Effector memory CD4-positive, alpha-beta T cell (primary cell): ENCODE measurements around the gene CASP10.

Experiments used
- DNase-seq, 3 donors: peaks; one replicate each; pipeline ENCODE4 v3.0.0-alpha.2; 2020
- H3K27ac ChIP-seq: 2 replicates; pipeline ENCODE4 v1.7.0; 2013; ENCODE audit warnings: mild to moderate bottlenecking, low read length, moderate library complexity; ENCODE audit not compliant: insufficient read depth, poor library complexity, severe bottlenecking
- H3K27me3 ChIP-seq: replicated peaks from 2 replicates; pipeline ENCODE4 v1.7.0; 2013; ENCODE audit warnings: mild to moderate bottlenecking, low read length; ENCODE audit not compliant: insufficient read depth, control insufficient read depth, poor library complexity, severe bottlenecking
- H3K36me3 ChIP-seq: 2 replicates; pipeline ENCODE4 v1.7.0; 2013; ENCODE audit warnings: mild to moderate bottlenecking, low read length, moderate library complexity; ENCODE audit not compliant: control insufficient read depth, insufficient read depth
- H3K4me1 ChIP-seq: 2 replicates; pipeline ENCODE4 v1.7.0; 2013; ENCODE audit warnings: low read length, mild to moderate bottlenecking; ENCODE audit not compliant: control insufficient read depth, insufficient read depth, poor library complexity, severe bottlenecking
- H3K4me3 ChIP-seq: 2 replicates; pipeline ENCODE4 v1.7.0; 2013; ENCODE audit warnings: low read length, low read depth, mild to moderate bottlenecking; ENCODE audit not compliant: insufficient read depth, poor library complexity, severe bottlenecking
- H3K9me3 ChIP-seq: 2 replicates; pipeline ENCODE4 v1.7.0; 2013; ENCODE audit warnings: mild to moderate bottlenecking, low read length, moderate library complexity; ENCODE audit not compliant: control insufficient read depth

Gene CASP10

DNA sequence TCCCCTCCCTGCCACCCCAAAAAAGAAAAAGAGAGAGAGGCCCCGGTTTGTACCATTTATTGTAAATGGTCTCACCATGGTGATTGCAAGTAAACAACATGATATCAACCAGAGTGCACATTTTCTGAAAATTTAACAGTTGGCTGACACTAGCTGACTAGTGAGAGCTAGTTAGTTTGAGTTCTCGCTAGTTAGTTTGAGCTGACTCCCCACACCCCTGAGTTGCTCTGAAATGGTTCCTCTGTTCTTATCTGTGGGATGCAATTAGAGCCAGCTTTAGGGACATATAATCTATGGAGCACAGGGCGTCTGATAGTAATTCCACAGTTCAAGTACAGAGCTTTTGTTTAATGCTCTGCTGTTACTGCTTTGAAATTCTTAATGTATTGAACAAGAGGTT is 13.1 kb downstream of the CASP10 start:
- no peak for DNase-seq
- Histone ChIP-seq H3K27me3 (no peaks in the 10 kb centered on the region), H3K4me1 (peaks cover 39% of the 10 kb centered on the region), H3K36me3 (peaks cover 37% of the 10 kb centered on the region), H3K9me3 (no peaks in the 10 kb centered on the region), H3K27ac (no peak overlapping the region), H3K4me3 (no peak overlapping the region)

DNA sequence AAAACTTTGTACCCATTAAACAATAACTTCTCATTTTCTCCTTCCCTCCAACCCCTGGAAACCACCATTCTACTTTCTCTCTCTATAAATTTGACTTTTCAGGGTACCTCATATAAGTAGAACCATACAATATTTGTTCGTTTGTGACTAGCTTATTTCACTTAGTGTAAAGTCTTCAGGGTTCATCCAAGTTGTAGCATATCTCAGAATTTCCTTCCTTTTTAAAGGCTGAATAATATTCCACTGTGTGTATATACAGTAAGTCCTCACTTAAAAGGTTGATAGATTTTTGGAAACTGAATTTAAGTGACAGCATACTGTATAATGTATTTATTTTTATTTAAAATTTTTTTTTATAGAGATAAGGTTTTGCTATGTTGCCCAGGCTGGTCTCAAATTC is 13.9 kb downstream of the CASP10 start:
- H3K4me1 ChIP-seq: peaks cover 31% of the 10 kb centered on the region
- no peak overlapping the region for H3K4me3 ChIP-seq
- peaks cover 40% of the 10 kb centered on the region for H3K36me3 ChIP-seq
- no peak overlapping the region for H3K27ac ChIP-seq
- H3K9me3 ChIP-seq: no peaks in the 10 kb centered on the region
- no peaks in the 10 kb centered on the region for H3K27me3 ChIP-seq
- no peak for DNase-seq

DNA sequence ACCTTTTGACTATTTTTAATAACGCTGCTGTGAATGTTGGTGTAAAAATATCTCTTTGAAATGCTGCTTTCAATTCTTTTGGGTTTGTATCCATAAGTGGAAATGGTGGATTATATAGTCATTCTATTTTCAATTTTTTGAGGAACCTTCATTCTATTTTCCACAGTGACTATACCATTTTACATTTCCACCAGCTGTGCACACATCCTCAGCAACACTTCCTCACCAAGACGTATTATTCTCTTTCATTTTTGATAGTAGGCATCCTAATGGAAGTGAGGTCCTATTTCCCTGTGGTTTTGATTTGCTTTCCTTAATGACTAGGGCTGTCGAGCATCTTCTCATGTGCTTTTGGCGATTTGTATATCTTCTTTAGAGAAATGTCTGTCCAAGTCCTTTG is 14.8 kb downstream of the CASP10 start:
- Histone ChIP-seq H3K36me3 (peaks cover 40% of the 10 kb centered on the region), H3K4me1 (peaks cover 23% of the 10 kb centered on the region), H3K27me3 (no peaks in the 10 kb centered on the region), H3K27ac (no peak overlapping the region), H3K4me3 (no peak overlapping the region), H3K9me3 (no peaks in the 10 kb centered on the region)
- no peak for DNase-seq

DNA sequence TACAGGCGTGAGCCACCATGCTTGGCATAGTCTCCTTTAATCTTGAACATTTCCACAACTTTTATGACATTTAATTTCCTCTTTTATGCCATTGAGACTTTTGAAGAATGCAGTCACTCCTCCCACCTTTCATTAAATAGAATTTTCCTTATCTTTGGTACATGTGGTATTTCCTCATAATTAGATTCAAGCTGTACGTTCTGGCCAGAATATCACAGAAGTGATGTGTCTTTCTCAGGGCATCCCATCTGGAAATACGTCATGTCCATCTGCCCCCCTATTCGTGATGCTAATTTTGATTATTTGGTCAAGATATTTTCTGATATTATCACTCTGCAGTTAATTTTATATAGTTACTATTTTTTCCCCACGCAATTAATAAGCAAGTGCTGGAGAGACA is 16.9 kb downstream of the CASP10 start:
- H3K4me3 ChIP-seq: no peak overlapping the region
- H3K4me1 ChIP-seq: peaks cover 12% of the 10 kb centered on the region
- no peak overlapping the region for H3K27ac ChIP-seq
- H3K27me3 ChIP-seq: no peaks in the 10 kb centered on the region
- H3K36me3 ChIP-seq: peaks cover 40% of the 10 kb centered on the region
- no peak for DNase-seq
- no peaks in the 10 kb centered on the region for H3K9me3 ChIP-seq

DNA sequence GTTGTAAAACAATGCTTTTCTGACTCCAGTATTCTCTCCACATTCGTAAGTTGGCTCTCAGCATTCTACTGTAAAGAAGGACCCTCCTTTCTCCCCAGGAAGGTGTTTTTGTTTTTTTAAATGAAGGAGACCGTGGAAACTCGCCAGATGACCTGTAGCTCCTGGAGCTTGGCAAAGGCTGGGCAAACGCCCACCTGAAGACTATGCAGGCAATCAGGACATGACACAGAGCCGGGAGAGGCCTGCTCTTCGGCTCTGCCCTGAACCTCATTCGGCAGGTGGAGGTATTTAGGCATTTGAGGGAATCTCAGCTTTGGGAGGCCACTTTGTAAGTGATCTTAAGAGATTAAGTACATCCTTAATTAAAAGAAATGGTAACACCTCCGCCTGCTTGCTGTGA is 17.4 kb downstream of the CASP10 start:
- H3K27me3 ChIP-seq: no peaks in the 10 kb centered on the region
- H3K4me1 ChIP-seq: peaks cover 8% of the 10 kb centered on the region
- no peak for DNase-seq
- no peak overlapping the region for H3K4me3 ChIP-seq
- peaks cover 40% of the 10 kb centered on the region for H3K36me3 ChIP-seq
- H3K27ac ChIP-seq: no peak overlapping the region
- H3K9me3 ChIP-seq: no peaks in the 10 kb centered on the region

DNA sequence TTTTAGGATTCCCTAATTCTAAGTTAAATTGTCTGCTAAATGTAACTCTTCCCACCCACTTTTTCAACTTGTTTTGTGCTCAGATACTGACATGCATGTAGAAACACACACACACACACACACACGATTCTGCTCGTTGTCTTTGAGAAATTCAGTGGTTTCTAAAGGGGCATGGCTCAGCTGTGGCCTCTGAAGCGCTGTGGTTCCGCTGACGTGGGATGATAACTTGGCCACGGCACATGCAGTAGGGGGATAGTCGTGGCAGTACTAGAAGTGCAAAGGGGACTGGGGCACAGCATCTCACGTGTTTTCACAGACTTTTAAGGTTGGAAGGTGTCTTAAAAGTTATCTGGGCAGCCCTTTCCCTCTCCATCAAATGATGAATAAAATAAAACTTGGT is 18.4 kb downstream of the CASP10 start:
- Histone ChIP-seq H3K9me3 (no peaks in the 10 kb centered on the region), H3K4me1 (peaks cover 4% of the 10 kb centered on the region), H3K27me3 (no peaks in the 10 kb centered on the region), H3K4me3 (no peak overlapping the region), H3K36me3 (peaks cover 33% of the 10 kb centered on the region), H3K27ac (no peak overlapping the region)
- no peak for DNase-seq

DNA sequence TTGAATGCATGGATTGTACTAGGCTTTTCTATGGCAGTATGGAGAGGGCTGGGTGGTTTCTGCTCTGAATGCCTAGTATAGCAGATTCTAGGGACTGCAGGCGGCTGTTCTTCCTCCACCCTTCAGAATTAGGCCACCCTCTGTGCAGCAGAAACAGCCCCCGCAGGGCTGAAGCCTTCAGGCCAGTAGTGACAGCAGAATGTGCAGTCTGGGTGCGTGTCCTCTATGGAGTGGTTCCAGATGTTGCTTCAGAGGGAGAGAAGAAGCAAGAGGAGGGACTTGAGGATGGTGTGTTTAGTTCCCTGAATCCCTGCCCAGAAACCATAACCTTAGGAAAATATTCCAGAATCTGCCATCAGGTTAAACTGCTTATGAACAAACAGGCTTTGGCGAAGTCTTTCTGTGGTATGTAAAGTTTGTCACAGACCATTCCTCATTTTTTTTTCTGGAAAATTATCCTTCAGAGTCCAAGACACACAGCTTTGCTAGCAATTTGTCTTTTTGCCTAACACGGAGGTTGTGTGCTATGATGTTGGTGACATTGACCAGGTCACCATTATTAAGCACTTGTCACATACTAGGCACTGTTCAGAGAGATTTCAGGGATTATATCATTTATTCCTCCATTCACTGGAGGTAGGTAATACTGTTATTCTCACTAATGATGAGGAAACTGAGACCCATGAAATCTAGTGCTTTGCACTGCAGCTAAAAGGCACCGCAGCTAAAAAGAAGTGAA is 21.1 kb downstream of the CASP10 start:
- DNase-seq: no peak
- Histone ChIP-seq H3K9me3 (no peaks in the 10 kb centered on the region), H3K4me3 (no peak overlapping the region), H3K27me3 (no peaks in the 10 kb centered on the region), H3K27ac (no peak overlapping the region), H3K4me1 (peaks cover 4% of the 10 kb centered on the region), H3K36me3 (peaks cover 32% of the 10 kb centered on the region)

DNA sequence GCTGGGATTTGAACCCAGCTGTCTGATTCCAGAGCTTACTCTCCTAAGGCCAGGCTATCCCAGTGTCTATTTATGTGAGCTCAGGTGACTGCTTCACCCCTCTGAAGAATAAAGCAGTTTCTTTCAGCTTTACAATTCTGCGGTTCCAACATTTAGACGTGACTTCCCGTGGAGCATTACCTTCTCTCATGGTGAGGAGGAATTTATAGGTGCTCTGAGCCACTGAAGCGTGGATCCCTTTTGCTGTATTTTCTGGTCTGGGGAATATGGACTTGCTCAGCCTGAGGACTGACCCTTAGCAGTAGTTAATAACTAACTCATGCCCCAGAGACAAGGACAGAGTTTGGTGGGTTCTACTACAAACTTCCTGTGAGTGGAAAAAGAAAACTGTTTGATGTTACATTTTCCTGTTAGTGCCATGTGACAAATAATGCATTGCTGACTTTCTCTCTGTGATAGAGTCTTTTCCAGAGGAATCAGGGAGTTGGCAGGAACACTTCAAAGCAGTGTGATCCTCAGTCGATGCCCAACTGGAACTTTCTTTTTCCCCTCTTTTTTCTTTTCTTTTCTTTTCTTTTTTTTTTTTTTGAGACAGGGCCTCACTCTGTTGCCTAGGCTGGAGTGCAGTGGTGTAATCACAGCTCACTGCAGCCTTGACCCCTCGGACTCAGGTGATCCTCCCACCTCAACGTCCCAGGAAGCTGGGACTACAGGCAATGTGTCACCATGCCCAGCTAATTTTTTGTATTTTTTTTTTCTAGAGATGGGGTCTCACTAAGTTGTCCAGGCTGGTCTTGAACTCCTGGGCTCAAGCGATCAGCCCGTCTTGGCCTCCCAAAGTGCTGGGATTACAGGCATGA is 21.9 kb downstream of the CASP10 start:
- peaks cover 32% of the 10 kb centered on the region for H3K36me3 ChIP-seq
- no peak overlapping the region for H3K4me3 ChIP-seq
- no peaks in the 10 kb centered on the region for H3K27me3 ChIP-seq
- no peak for DNase-seq
- H3K4me1 ChIP-seq: peaks cover 4% of the 10 kb centered on the region
- H3K9me3 ChIP-seq: no peaks in the 10 kb centered on the region
- no peak overlapping the region for H3K27ac ChIP-seq

DNA sequence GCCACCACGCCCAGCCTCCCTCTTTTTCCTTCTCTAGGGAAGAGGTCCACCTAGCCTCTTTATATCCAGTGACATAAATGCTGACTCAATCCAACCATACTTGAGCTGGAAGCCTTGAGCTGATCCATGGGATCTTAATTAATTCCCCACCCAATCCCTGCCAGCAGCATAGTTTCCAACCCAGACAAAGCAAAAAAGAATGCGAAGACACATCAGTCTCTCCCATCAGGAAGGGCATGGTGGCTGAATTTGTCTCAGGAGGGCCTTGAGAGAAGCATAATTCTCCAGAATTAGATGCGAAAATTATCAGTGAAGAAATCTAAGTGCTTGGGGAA is 22.5 kb downstream of the CASP10 start:
- H3K4me3 ChIP-seq: no peak overlapping the region
- H3K27ac ChIP-seq: no peak overlapping the region
- H3K9me3 ChIP-seq: no peaks in the 10 kb centered on the region
- peaks cover 4% of the 10 kb centered on the region for H3K4me1 ChIP-seq
- H3K27me3 ChIP-seq: no peaks in the 10 kb centered on the region
- DNase-seq: no peak
- H3K36me3 ChIP-seq: peaks cover 34% of the 10 kb centered on the region

DNA sequence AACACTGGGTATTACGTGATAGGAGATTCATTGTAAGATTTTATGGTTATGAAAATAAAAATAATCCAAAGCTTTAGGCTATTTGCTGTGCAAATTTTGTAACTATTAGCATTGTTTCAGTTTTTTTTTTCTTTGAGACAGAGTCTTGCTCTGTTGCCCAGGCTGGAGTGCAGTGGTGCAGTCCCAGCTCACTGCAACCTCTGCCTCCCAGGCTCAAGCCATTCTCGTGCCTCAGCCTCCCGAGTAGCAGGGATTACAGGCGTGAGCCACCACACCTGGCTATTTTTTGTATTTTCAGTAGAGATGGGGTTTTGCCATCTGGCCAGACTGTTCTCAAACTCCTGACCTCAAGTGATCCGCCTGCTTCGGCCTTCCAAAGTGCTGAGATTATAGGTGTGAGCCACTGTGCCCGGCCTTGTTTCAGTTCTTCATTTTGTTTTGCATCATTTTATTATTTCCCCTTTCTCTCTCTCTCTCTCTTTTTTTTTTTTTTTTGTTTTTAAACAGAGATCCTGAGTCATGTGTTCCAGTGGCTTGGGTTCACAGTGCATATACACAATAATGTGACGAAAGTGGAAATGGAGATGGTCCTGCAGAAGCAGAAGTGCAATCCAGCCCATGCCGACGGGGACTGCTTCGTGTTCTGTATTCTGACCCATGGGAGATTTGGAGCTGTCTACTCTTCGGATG is 25.8 kb downstream of the CASP10 start:
- Histone ChIP-seq H3K9me3 (no peaks in the 10 kb centered on the region), H3K27ac (no peak overlapping the region), H3K36me3 (peaks cover 28% of the 10 kb centered on the region), H3K4me3 (no peak overlapping the region), H3K27me3 (no peaks in the 10 kb centered on the region), H3K4me1 (peaks cover 4% of the 10 kb centered on the region)
- DNase-seq: no peak
